Endothelial cell of umbilical vein (primary cell): ENCODE results near the gene COL23A1. TPM values are rescaled to one million over a fixed set of nuclear protein-coding genes. Genes with fewer than 3 reads are reported as not detected.

Experiments used
- BruUV-seq: library from RNA; stranded (reverse); fragments of 400-500 nt; replicated peaks from 2 replicates; lab custom pipeline; 2021; lab: Mats Ljungman, UMichigan
- CTCF ChIA-PET: fragments of 300-600, 350-600 bp; sonication (Branson Sonifier 250); formaldehyde crosslinking; loops from one replicate; lab custom pipeline; 2021; ENCODE audit warnings: antibody characterized with exemption, inconsistent platforms; lab: Charles Lee
- POLR2A ChIA-PET: fragments of 300-600, 350-600 bp; sonication (Branson Sonifier 250); formaldehyde crosslinking; loops from one replicate; lab custom pipeline; 2021; ENCODE audit warnings: antibody characterized with exemption, inconsistent platforms; lab: Charles Lee
- DNase-seq: peaks from one replicate; pipeline ENCODE4 v3.0.0-alpha.2; 2011; ENCODE audit warnings: low read depth, low spot score
- FAIRE-seq: peaks from 2 replicates; lab custom pipeline; 2011; peaks lifted over from hg19 to GRCh38; lab: Jason Lieb, UNC
- H2AFZ ChIP-seq: 2 replicates; pipeline ENCODE4 v1.6.0; 2012; ENCODE audit warnings: low read depth, low read length, control low read depth, inconsistent platforms
- H3K27ac ChIP-seq: 2 replicates; pipeline ENCODE4 v1.5.1; 2011; ENCODE audit warnings: low read depth, mild to moderate bottlenecking, control low read depth, low read length, moderate library complexity; ENCODE audit not compliant: insufficient read depth
- H3K27me3 ChIP-seq, 2 experiments: 2 replicates each; pipeline versions ENCODE4 v1.6.0 to v1.6.1; 2011; ENCODE audit warnings: low read length in 2 of 2, mixed read lengths in 1 of 2; ENCODE audit not compliant: control insufficient read depth in 2 of 2, insufficient read depth in 2 of 2
- H3K36me3 ChIP-seq, 2 experiments: 2 replicates in 1 of 2; 3 replicates in 1 of 2; pipeline ENCODE4 v1.5.1; 2011; ENCODE audit warnings: low read length in 2 of 2, mild to moderate bottlenecking in 1 of 2, moderate library complexity in 1 of 2; ENCODE audit not compliant: control insufficient read depth in 2 of 2, insufficient read depth in 2 of 2; ENCODE audit errors: extremely low read depth in 1 of 2
- H3K4me1 ChIP-seq: 3 replicates; pipeline ENCODE4 v1.5.1; 2011; ENCODE audit warnings: mild to moderate bottlenecking, low read length; ENCODE audit not compliant: control insufficient read depth, insufficient read depth; ENCODE audit errors: extremely low read depth
- H3K4me2 ChIP-seq: 2 replicates; pipeline ENCODE4 v1.6.1; 2011; ENCODE audit warnings: low read length, control low read depth, mixed read lengths; ENCODE audit not compliant: insufficient read depth
- H3K4me3 ChIP-seq, 3 experiments: fragments of 200-600 bp in 1 of 3; sonication (generic), shearing (Covaris generic) in 1 of 3; replicated peaks in 1 of 3; 2 replicates each; pipeline ENCODE4 v1.5.1; 2011 to 2016; ENCODE audit warnings: control low read depth in 3 of 3, low read length in 3 of 3, mild to moderate bottlenecking in 2 of 3, inconsistent platforms in 1 of 3, low read depth in 1 of 3, moderate library complexity in 1 of 3; ENCODE audit not compliant: insufficient read depth in 1 of 3
- H3K79me2 ChIP-seq: 2 replicates; pipeline ENCODE4 v1.6.0; 2012; ENCODE audit warnings: low read length, inconsistent platforms; ENCODE audit not compliant: control insufficient read depth, insufficient read depth
- H3K9ac ChIP-seq: replicated peaks from 2 replicates; pipeline ENCODE3; 2011; ENCODE audit warnings: low read length, control low read depth; ENCODE audit not compliant: insufficient read depth; ENCODE audit errors: extremely low read depth
- H3K9me1 ChIP-seq: replicated peaks from 3 replicates; pipeline ENCODE4 v1.6.0; 2011; ENCODE audit warnings: mild to moderate bottlenecking, low read length; ENCODE audit not compliant: control insufficient read depth, insufficient read depth; ENCODE audit errors: extremely low read depth
- H3K9me3 ChIP-seq: replicated peaks from 2 replicates; pipeline ENCODE4 v1.5.1; 2012; ENCODE audit warnings: low read length, inconsistent platforms; ENCODE audit not compliant: control insufficient read depth, insufficient read depth
- H4K20me1 ChIP-seq: replicated peaks from 2 replicates; pipeline ENCODE3; 2011; ENCODE audit warnings: mild to moderate bottlenecking, low read length; ENCODE audit not compliant: control insufficient read depth, insufficient read depth; ENCODE audit errors: extremely low read depth
- EZH2 ChIP-seq: IDR thresholded peaks from 2 replicates; pipeline ENCODE4 v1.6.1; 2012; ENCODE audit warnings: borderline replicate concordance, low read depth, mild to moderate bottlenecking, moderate library complexity, low read length, inconsistent platforms; ENCODE audit not compliant: severe bottlenecking
- GATA2 ChIP-seq: IDR thresholded peaks from 2 replicates; pipeline ENCODE4 v1.7.0; 2011; ENCODE audit warnings: low read depth, mild to moderate bottlenecking, moderate library complexity, mixed read lengths, low read length; ENCODE audit not compliant: insufficient read length, insufficient read depth
- POLR2A ChIP-seq: IDR thresholded peaks from 2 replicates; pipeline ENCODE4 v1.6.1; 2012; ENCODE audit warnings: low read depth, mild to moderate bottlenecking, control low read depth, low read length
- POLR2AphosphoS5 ChIP-seq: IDR thresholded peaks from 2 replicates; pipeline ENCODE4 v1.6.1; 2012; ENCODE audit warnings: low read depth, mild to moderate bottlenecking, control low read depth, low read length, moderate library complexity; ENCODE audit not compliant: insufficient read depth
- dilution Hi-C: fragments of 300-500 bp; cut with MboI; formaldehyde crosslinking; loops from one replicate; pipeline ENCODE4 v1.15.0; 2019; ENCODE audit warnings: low sequenced_read_pairs; ENCODE audit not compliant: extremely low pct_ligation_motif_present
- intact Hi-C: fragments of 100-400 bp; cut with micrococcal nuclease; formaldehyde crosslinking; loops from one replicate; pipeline ENCODE4 v1.10.0; 2022
- polyA plus RNA-seq, 4 experiments: library from polyadenylated mRNA; depleted of rRNA in 3 of 4; stranded (reverse) in 3 of 4; unstranded in 1 of 4; fragments of >200 nt; gene quantifications; 2 replicates each; pipeline versions ENCODE4 v1.2.1 to v1.2.3, GENCODE V29; 2011 to 2012; ENCODE audit warnings: missing spikeins in 1 of 4
- total RNA-seq: library from RNA; stranded (reverse); gene quantifications from 2 replicates; pipeline ENCODE4 v1.2.3, GENCODE V29; 2021
- TF ChIP-seq, protein P1 (sequence below), 2 donors: IDR thresholded peaks; 1 replicate in 1 of 2; 2 replicates in 1 of 2; pipeline ENCODE4 v1.5.1; 2011; ENCODE audit warnings: low read length in 2 of 2, mild to moderate bottlenecking in 2 of 2, moderate library complexity in 2 of 2, control low read depth in 1 of 2, inconsistent platforms in 1 of 2, low read depth in 1 of 2; ENCODE audit not compliant: insufficient read depth in 1 of 2; ENCODE audit errors: extremely low read depth in 1 of 2

COL23A1 gene
- total and polyA plus RNA-seq, 2 donors (not counting 3 experiments of a cell fraction or from before 2014, with no cell fraction given): not detected

DNA sequence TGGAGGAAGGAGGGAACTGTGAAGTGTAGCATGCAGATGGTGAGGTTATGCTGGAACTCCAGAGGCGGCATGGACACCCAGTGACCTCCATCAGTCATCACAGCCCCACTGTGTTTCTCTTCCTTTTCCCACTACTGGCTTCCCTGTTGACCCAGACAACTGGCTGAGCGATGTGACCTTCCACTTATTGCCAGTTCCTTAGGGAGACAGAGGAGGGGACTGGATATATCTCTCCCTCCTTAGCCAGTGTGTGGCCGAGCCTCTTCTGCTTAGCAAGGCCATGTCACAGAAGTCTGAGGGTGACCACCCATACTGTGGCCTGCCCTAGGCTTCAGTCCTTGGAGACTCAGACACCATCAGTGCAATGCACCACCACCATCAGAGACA lies 354.6 kb downstream of the COL23A1 start:
- CTCF ChIA-PET: interaction anchor here (0.6 to 1.9 kb wide), 20 partner anchors 8 to 1671 kb away, joined by 3 to 19 read pairs (median 4); partner anchors contain the start of gene RUFY1
- intact Hi-C loops: loop anchor here (1.0 to 5.0 kb wide), 5 partner anchors 45 to 1322 kb away; partner anchors contain the start of gene COL23A1
- FAIRE-seq: no peak

DNA sequence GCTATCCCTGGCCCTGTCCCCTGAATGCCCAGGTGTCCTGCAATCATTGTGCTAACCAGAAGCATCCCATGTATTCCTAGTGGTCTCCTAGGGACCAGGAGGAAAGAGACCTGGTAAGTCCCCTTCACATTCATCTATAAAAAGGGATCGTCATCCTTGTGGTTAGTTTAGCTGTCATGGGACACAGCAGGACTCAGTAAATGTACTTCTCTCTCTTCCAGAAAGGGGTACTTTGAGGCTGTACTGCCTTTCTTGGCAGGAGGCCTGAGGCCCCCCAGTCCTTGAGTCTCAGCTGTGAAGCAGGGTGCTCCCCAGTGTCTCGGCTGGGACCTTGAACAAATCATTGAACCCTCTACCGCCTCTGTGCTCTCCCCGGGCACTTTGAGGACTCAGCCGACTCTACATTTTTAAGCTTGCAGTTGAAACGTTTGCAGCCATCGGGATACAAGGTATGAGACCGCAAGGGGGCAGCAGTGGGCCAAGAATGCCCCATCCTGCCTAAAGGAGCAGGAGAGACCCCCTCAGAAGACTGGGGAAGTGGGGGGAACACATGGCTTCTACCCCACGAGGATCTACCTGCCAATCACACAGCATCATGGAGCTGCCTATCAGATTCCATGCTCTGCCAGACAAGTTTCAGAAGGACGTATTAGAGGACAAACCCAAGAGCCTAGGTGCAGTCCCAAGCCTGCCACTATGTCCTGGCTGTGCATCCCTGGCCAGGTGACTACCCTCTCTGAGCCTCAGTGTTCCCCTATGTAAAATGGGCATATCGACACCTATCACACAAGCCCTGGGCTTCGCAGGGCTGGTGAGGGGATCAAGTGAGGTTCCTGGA lies 355.2 kb downstream of the COL23A1 start:
- H3K4me3 ChIP-seq: no peak overlapping the region
- no peaks in the 10 kb centered on the region for H3K9me1 ChIP-seq
- BruUV-seq: no TSS peak
- ChIA-PET POLR2A (interaction anchor here (0.7 kb wide), 1 partner anchor 31 kb away, joined by 3 read pairs; the partner anchor contains the start of gene HNRNPAB), CTCF (interaction anchor here (0.5 to 1.9 kb wide), 25 partner anchors 9 to 1315 kb away, joined by 3 to 19 read pairs (median 4); partner anchors contain the start of genes HNRNPAB and RUFY1)
- peak overlapping the region; percentile 79 for H2AFZ ChIP-seq
- intact Hi-C loops: loop anchor here (1.0 to 5.0 kb wide), 5 partner anchors 45 to 1322 kb away; partner anchors contain the start of gene COL23A1
- no peaks in the 10 kb centered on the region for H4K20me1 ChIP-seq
- DNase-seq (peak; percentile 73), FAIRE-seq (peak; percentile 81)
- peaks cover 21% of the 10 kb centered on the region for H3K79me2 ChIP-seq
- H3K4me1 ChIP-seq: peaks cover 20% of the 10 kb centered on the region
- no peaks in the 10 kb centered on the region for H3K27me3 ChIP-seq
- peaks cover 0 to under 1% of the 10 kb centered on the region in 2 experiments for H3K36me3 ChIP-seq
- dilution Hi-C loops: no loop called here
- H3K9ac ChIP-seq: no peak overlapping the region
- no peak overlapping the region for H3K27ac ChIP-seq
- no peak overlapping the region for H3K4me2 ChIP-seq
- TF ChIP-seq, protein P1, sequence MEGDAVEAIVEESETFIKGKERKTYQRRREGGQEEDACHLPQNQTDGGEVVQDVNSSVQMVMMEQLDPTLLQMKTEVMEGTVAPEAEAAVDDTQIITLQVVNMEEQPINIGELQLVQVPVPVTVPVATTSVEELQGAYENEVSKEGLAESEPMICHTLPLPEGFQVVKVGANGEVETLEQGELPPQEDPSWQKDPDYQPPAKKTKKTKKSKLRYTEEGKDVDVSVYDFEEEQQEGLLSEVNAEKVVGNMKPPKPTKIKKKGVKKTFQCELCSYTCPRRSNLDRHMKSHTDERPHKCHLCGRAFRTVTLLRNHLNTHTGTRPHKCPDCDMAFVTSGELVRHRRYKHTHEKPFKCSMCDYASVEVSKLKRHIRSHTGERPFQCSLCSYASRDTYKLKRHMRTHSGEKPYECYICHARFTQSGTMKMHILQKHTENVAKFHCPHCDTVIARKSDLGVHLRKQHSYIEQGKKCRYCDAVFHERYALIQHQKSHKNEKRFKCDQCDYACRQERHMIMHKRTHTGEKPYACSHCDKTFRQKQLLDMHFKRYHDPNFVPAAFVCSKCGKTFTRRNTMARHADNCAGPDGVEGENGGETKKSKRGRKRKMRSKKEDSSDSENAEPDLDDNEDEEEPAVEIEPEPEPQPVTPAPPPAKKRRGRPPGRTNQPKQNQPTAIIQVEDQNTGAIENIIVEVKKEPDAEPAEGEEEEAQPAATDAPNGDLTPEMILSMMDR (IDR thresholded peaks at IDR 0.05; ENCODE audit: extremely low read depth in 1 of 2, insufficient read depth in 1 of 2, low read depth in 1 of 2, low read length in 2 of 2): peak; percentile 76 to 87
- no peak for TF ChIP-seq POLR2A
- H3K9me3 ChIP-seq: no peaks in the 10 kb centered on the region

More for the DNA sequence above, 354.6 kb downstream of the COL23A1 start:
- TF ChIP-seq POLR2AphosphoS5 (no peak), GATA2 (no peak), POLR2A (no peak), EZH2 (no peak)
- dilution Hi-C loops: no loop called here
- Histone ChIP-seq H3K27me3 (no peaks in the 10 kb centered on the region), H4K20me1 (no peaks in the 10 kb centered on the region), H3K4me3 (no peak overlapping the region), H3K27ac (no peak overlapping the region), H3K4me2 (no peak overlapping the region), H3K79me2 (peaks cover 15% of the 10 kb centered on the region), H3K4me1 (peaks cover 23% of the 10 kb centered on the region), H2AFZ (no peak overlapping the region), H3K9ac (no peak overlapping the region), H3K9me1 (no peaks in the 10 kb centered on the region), H3K36me3 (no peaks in the 10 kb centered on the region), H3K9me3 (no peaks in the 10 kb centered on the region)
- BruUV-seq: no TSS peak
- POLR2A ChIA-PET: interaction anchor here (0.7 kb wide), 1 partner anchor 31 kb away, joined by 3 read pairs; the partner anchor contains the start of gene HNRNPAB
- no peak for DNase-seq
